ENCODE results near the gene DEDD. TPM values are rescaled to one million over a fixed set of nuclear protein-coding genes. Genes with fewer than 3 reads are reported as not detected.

The DEDD gene
- polyA plus RNA-seq, 1 of the 3 experiments (the other 2 are of a cell fraction), result 45.0 TPM

GRCh38 chr1:161160671-161161145 is 28.2 kb upstream of the DEDD start:
- Histone ChIP-seq H3K9me2 (no peaks in the 10 kb centered on the region), H3K4me3 (ENCODE audit: low read depth in 2 of 2, low read length in 1 of 2) (peak overlapping the region; percentile 89 to 92; a peak in 3 of 4 replicates), H3K9ac (no peak overlapping the region), H3K79me2 (ENCODE audit: insufficient read depth) (peaks cover 17% of the 10 kb centered on the region), H3K36me3 (replicated peaks in 1 of 2; ENCODE audit: control insufficient read depth in 1 of 2, insufficient read depth in 2 of 2, low read length in 1 of 2) (peaks cover 15 to 64% of the 10 kb centered on the region in 2 experiments), H4K20me1 (ENCODE audit: insufficient read depth) (no peaks in the 10 kb centered on the region), H3K27me3 (ENCODE audit: insufficient read depth) (no peaks in the 10 kb centered on the region), H3K4me1 (ENCODE audit: control insufficient read depth in 1 of 2, insufficient read depth in 2 of 2, low read depth in 1 of 2, low read length in 1 of 2) (peaks cover 0 to 36% of the 10 kb centered on the region in 2 experiments; a peak in 2 of 4 replicates), H2AFZ (ENCODE audit: low read depth) (no peak overlapping the region), H3K9me3 (no peaks in the 10 kb centered on the region), H3F3A (replicated peaks; ENCODE audit: insufficient read depth) (peaks cover 21% of the 10 kb centered on the region), H3K27ac (ENCODE audit: low read depth in 2 of 2, low read length in 1 of 2) (no peak overlapping the region; a peak in 1 of 4 replicates), H3K4me2 (peak overlapping the region; percentile 77)
- no peak for DNase-seq
- POLR2A ChIA-PET, result interaction anchor here (0.6 kb wide), 1 partner anchor 65 kb away, joined by 3 read pairs; the partner anchor contains the start of gene TOMM40L
- CTCF ChIA-PET, result no interaction called here
- no peak for TF ChIP-seq RXRA (IDR thresholded peaks at IDR 0.05; ENCODE audit: borderline replicate concordance, low read depth)
- TF ChIP-seq PBX3 (IDR thresholded peaks at IDR 0.05), result no peak
- TF ChIP-seq GATA2 (CRISPR knock-in tag; IDR thresholded peaks at IDR 0.05), result no peak
- TF ChIP-seq CTCF (IDR thresholded peaks at IDR 0.05), result no peak
- no peak for TF ChIP-seq MAX (IDR thresholded peaks at IDR 0.05; ENCODE audit: low read depth)
- TF ChIP-seq USF2 (IDR thresholded peaks at IDR 0.05; ENCODE audit: borderline replicate concordance, low read depth, low read length), result no peak
- TF ChIP-seq CHD2 (IDR thresholded peaks at IDR 0.05; ENCODE audit: low read length, partially characterized antibody), result no peak
- TF ChIP-seq EZH2phosphoT487 (IDR thresholded peaks at IDR 0.05; ENCODE audit: borderline replicate concordance, low read depth), result no peak
- TF ChIP-seq EP300 (IDR thresholded peaks at IDR 0.05; ENCODE audit: borderline replicate concordance in 1 of 2, low read depth in 1 of 2, low read length in 1 of 2), result no peak
- TF ChIP-seq FOXM1 (IDR thresholded peaks at IDR 0.05; ENCODE audit: low read depth), result no peak
- no peak for TF ChIP-seq NFIC (IDR thresholded peaks at IDR 0.05; ENCODE audit: borderline replicate concordance)
- no peak for TF ChIP-seq SIN3A (IDR thresholded peaks at IDR 0.05; ENCODE audit: borderline replicate concordance, low read depth, low read length)
- TF ChIP-seq RCOR1 (IDR thresholded peaks at IDR 0.05; ENCODE audit: low read length), result no peak
- no peak for TF ChIP-seq IRF3 (IDR thresholded peaks at IDR 0.05; ENCODE audit: low read depth, low read length)
- TF ChIP-seq SMC3 (IDR thresholded peaks at IDR 0.05; ENCODE audit: low read depth, low read length), result no peak
- 97% methylated on average over 19 of the region's 22 CpGs for WGBS (ENCODE audit: low lambda C conversion rate)
